DOHH2 (cell line): ENCODE measurements around the gene CEP68.

Experiments
- H3F3A ChIP-seq: fragments of 200-600 bp; sonication (generic), shearing (Covaris generic); 2 replicates; pipeline ENCODE4 v1.6.0; 2016; ENCODE audit warnings: antibody characterized with exemption, mild to moderate bottlenecking; ENCODE audit not compliant: control insufficient read depth, insufficient read depth
- H3K27ac ChIP-seq: fragments of 200-600 bp; sonication (generic); 2 replicates; pipeline ENCODE4 v1.5.1; 2014; ENCODE audit warnings: low read depth, mild to moderate bottlenecking, low read length, moderate library complexity
- H3K27me3 ChIP-seq: fragments of 200-600 bp; sonication (generic); 2 replicates; pipeline ENCODE4 v1.6.1; 2014; ENCODE audit warnings: mild to moderate bottlenecking, low read length, mixed read lengths; ENCODE audit not compliant: control insufficient read depth
- H3K36me3 ChIP-seq: fragments of 200-600 bp; sonication (generic); 2 replicates; pipeline ENCODE4 v1.6.1; 2014; ENCODE audit warnings: mild to moderate bottlenecking, low read length, moderate library complexity, mixed read lengths; ENCODE audit not compliant: control insufficient read depth
- H3K4me1 ChIP-seq: fragments of 200-600 bp; sonication (generic); 2 replicates; pipeline ENCODE4 v1.6.1; 2014; ENCODE audit warnings: mild to moderate bottlenecking, low read length, mixed read lengths; ENCODE audit not compliant: control insufficient read depth
- H3K4me2 ChIP-seq: fragments of 200-600 bp; sonication (generic); 2 replicates; pipeline ENCODE4 v1.6.0; 2014; ENCODE audit warnings: mild to moderate bottlenecking, low read length, moderate library complexity
- H3K4me3 ChIP-seq: fragments of 200-600 bp; sonication (generic); 2 replicates; pipeline ENCODE4 v1.5.1; 2014; ENCODE audit warnings: mild to moderate bottlenecking, low read length, mixed read lengths
- H3K79me2 ChIP-seq: fragments of 200-600 bp; sonication (generic); 2 replicates; pipeline ENCODE4 v1.6.1; 2014; ENCODE audit warnings: mild to moderate bottlenecking, low read length, mixed read lengths; ENCODE audit not compliant: control insufficient read depth
- H3K9me2 ChIP-seq: fragments of 200-600 bp; sonication (generic); replicated peaks from 2 replicates; pipeline ENCODE4 v1.6.1; 2014; ENCODE audit warnings: mild to moderate bottlenecking, low read length, mixed read lengths; ENCODE audit not compliant: control insufficient read depth
- H3K9me3 ChIP-seq: fragments of 200-600 bp; sonication (generic); 2 replicates; pipeline ENCODE4 v1.6.1; 2014; ENCODE audit warnings: antibody characterized with exemption, low read length, mixed read lengths; ENCODE audit not compliant: control insufficient read depth, insufficient read depth
- H4K20me1 ChIP-seq: fragments of 200-600 bp; sonication (generic); 2 replicates; pipeline ENCODE4 v1.6.0; 2014; ENCODE audit warnings: low read depth, mild to moderate bottlenecking, antibody characterized with exemption, low read length, moderate library complexity; ENCODE audit not compliant: control insufficient read depth, insufficient read depth
- CTCF ChIP-seq: fragments of 200-600 bp; sonication (generic); IDR thresholded peaks from one replicate; pipeline ENCODE4 v1.5.1; 2014; ENCODE audit warnings: antibody characterized with exemption, mild to moderate bottlenecking, low read depth, low read length; ENCODE audit not compliant: poor library complexity, severe bottlenecking
- EZH2phosphoT487 ChIP-seq: fragments of 200-600 bp; sonication (generic); IDR thresholded peaks from 2 replicates; pipeline ENCODE4 v1.6.1; 2017; ENCODE audit warnings: borderline replicate concordance, mild to moderate bottlenecking, antibody characterized with exemption, low read length, moderate library complexity, mixed read lengths

CEP68 gene

DNA sequence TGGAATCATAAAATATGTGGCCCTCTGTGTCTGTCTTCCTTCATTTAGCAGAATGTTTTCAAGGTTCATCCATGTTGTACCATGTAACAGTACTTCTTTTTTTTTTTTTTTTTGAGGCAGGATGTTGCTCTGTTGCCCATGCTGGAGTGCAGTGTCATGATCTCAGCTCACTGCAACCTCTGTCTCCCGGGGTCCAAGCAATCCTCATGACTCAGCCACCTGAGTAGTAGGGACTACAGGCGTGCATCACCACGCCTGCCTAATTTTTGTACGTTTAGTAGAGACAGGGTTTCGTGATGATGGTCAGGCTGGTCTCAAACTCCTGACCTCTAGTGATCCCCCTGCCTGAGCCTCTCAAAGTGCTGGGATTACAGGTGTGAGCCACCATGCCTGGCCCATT is 42.5 kb downstream of the CEP68 start:
- Histone ChIP-seq H4K20me1 (no peaks in the 10 kb centered on the region), H3K9me2 (no peaks in the 10 kb centered on the region)

DNA sequence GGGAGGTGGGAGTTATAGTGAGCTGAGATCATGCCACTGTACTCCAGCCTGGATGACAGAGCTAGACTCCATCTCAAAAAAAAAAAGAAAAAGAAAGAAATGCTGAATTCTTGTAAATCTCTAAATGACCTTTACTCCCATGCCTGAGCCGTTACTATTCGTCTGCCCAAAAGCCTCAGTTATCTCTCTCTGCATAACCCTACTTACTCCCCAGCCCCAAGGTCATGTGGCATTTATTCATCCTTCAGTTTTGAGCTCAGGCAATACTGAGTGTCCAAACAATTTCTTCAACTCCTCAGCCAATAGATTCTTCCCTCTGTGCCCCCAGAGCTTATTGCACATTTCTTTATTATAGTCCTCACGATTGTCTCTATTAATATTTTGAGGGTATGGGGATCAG is 44.9 kb downstream of the CEP68 start:
- peaks cover 68% of the 10 kb centered on the region for H3K36me3 ChIP-seq
- H3K4me2 ChIP-seq: no peak overlapping the region
- H3K27me3 ChIP-seq: no peaks in the 10 kb centered on the region
- no peaks in the 10 kb centered on the region for H3K4me1 ChIP-seq
- H3K4me3 ChIP-seq: no peak overlapping the region
- H3K9me3 ChIP-seq: no peaks in the 10 kb centered on the region
- no peaks in the 10 kb centered on the region for H4K20me1 ChIP-seq
- H3K9me2 ChIP-seq: no peaks in the 10 kb centered on the region
- H3K79me2 ChIP-seq: peaks cover 53% of the 10 kb centered on the region
- peaks cover 5% of the 10 kb centered on the region for H3F3A ChIP-seq
- TF ChIP-seq EZH2phosphoT487 (no peak), CTCF (no peak)
- H3K27ac ChIP-seq: no peak overlapping the region

More for the DNA sequence above, 42.5 kb downstream of the CEP68 start:
- Histone ChIP-seq H3K27ac (no peak overlapping the region), H3K79me2 (peaks cover 35% of the 10 kb centered on the region), H3K9me3 (no peaks in the 10 kb centered on the region), H3F3A (peaks cover 5% of the 10 kb centered on the region), H3K4me3 (no peak overlapping the region), H3K4me1 (no peaks in the 10 kb centered on the region), H3K27me3 (no peaks in the 10 kb centered on the region), H3K36me3 (peaks cover 78% of the 10 kb centered on the region), H3K4me2 (no peak overlapping the region)
- TF ChIP-seq CTCF: no peak
- TF ChIP-seq EZH2phosphoT487: no peak

DNA sequence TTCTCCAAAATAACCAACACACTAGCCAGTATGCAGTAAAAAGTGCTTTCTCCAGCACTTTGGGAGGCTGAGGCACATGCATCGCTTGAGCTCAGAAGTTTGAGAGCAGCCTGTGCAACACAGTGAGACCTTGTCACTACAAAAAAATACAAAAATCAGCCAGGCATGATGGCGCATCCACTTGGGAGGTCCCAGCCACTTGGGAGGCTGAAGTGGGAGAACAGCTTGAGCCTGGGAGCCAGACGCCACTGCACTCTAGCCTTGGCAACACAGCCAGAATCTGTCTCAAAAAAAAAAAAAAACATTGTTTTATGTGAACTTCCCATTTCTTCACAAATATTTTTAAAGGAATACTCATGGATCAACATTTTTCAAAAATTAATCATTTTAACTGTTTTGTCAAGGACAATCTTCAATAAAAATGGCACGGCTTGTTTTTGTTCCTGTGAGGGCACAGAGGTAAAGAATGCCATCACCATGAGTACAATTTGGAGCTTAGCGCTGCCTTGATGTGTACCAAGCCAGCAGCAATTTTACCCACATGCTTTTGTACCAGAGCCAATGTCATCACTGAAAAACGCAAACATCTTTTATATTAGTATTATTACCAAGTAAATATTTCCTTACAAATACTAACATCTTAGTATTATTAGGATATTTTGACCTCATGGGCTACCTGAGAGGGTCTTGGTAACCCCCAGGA is 46.9 kb downstream of the CEP68 start:
- peaks cover 55% of the 10 kb centered on the region for H3K36me3 ChIP-seq
- no peaks in the 10 kb centered on the region for H3K27me3 ChIP-seq
- H3K79me2 ChIP-seq: peaks cover 67% of the 10 kb centered on the region

More for the DNA sequence above, 46.9 kb downstream of the CEP68 start:
- Histone ChIP-seq H3K9me3 (no peaks in the 10 kb centered on the region), H3K4me1 (peaks cover 15% of the 10 kb centered on the region), H3F3A (peaks cover 4% of the 10 kb centered on the region), H4K20me1 (peaks cover 5% of the 10 kb centered on the region; the same call in 1 of the 2 replicates), H3K4me2 (no peak overlapping the region), H3K9me2 (no peaks in the 10 kb centered on the region), H3K4me3 (no peak overlapping the region), H3K27ac (no peak overlapping the region)
- TF ChIP-seq EZH2phosphoT487 (no peak), CTCF (no peak)
